LNCaP clone FGC (cell line): ENCODE data around the gene CDX4.

ENCODE experiments used
- DNase-seq: peaks from one replicate; pipeline ENCODE4 v3.0.0-alpha.2; 2011; ENCODE audit warnings: low read depth
- H3K4me3 ChIP-seq: 2 replicates; pipeline ENCODE4 v1.5.1; 2011; ENCODE audit warnings: mild to moderate bottlenecking, low read depth, low read length, control low read depth
- CTCF ChIP-seq: IDR thresholded peaks from 2 replicates; pipeline ENCODE4 v1.5.1; 2012; ENCODE audit warnings: mild to moderate bottlenecking; ENCODE audit not compliant: control insufficient read depth, insufficient read depth; ENCODE audit errors: extremely low read depth

CDX4 gene

GRCh38 chrX:73446831-73447230 is at the start of gene CDX4:
Gene CDX4 (plus strand): TSS chrX:73447053. CDS start chrX:73447254, 201 bp downstream.
- no peak for DNase-seq
- TF ChIP-seq CTCF, result no peak
- H3K4me3 ChIP-seq, result no peak within 1 kb of the TSS

- no peak overlapping the region for H3K4me3 ChIP-seq
- DNase-seq, result no peak
- no peak for TF ChIP-seq CTCF
Measured at GRCh38 chrX:73398185-73398914, 48.5 kb upstream of the CDX4 start.

- TF ChIP-seq CTCF, result peak; percentile 17; the same call in 1 of the 2 replicates
- DNase-seq, result no peak
- H3K4me3 ChIP-seq, result no peak overlapping the region
Measured at GRCh38 chrX:73400136-73400748, 46.6 kb upstream of the CDX4 start.

- no peak for TF ChIP-seq CTCF
- H3K4me3 ChIP-seq, result no peak overlapping the region
- no peak for DNase-seq
Measured at GRCh38 chrX:73401591-73402266, 45.1 kb upstream of the CDX4 start.

GRCh38 chrX:73412930-73413329 is 33.9 kb upstream of the CDX4 start:
- TF ChIP-seq CTCF, result no peak

GRCh38 chrX:73447311-73447794 is 500 bp downstream of the CDX4 start:
- no peak for DNase-seq
- no peak overlapping the region for H3K4me3 ChIP-seq
- no peak for TF ChIP-seq CTCF

More at GRCh38 chrX:73412930-73413329, 33.9 kb upstream of the CDX4 start:
- H3K4me3 ChIP-seq, result no peak overlapping the region
- no peak for DNase-seq
